A549 (cell line): ENCODE measurements around the gene STXBP6.

Experiments used
- EP300 ChIP-seq, 2 experiments: fragments of >200 bp; sonication (Bioruptor Twin); formaldehyde crosslinking; IDR thresholded peaks; 2 replicates in 1 of 2; 3 replicates in 1 of 2; pipeline ENCODE4 v1.6.1; 2016 to 2017
- HEYL ChIP-seq: fragments of 250-450 bp; sonication (Bioruptor Pico); IDR thresholded peaks from 2 replicates; pipeline ENCODE4 v1.8.0; 2021; ENCODE audit warnings: mild to moderate bottlenecking, moderate library complexity
- MYC ChIP-seq: IDR thresholded peaks from 2 replicates; pipeline ENCODE4 v1.6.1; 2012; ENCODE audit warnings: mild to moderate bottlenecking, inconsistent platforms, low read length, improper control_type of control experiment, borderline replicate concordance
- POLR2A ChIP-seq: IDR thresholded peaks from 2 replicates; pipeline ENCODE4 v1.6.1; 2012; ENCODE audit warnings: mild to moderate bottlenecking, low read length
- RFX5 ChIP-seq: fragments of 450-650 bp; IDR thresholded peaks from 2 replicates; pipeline ENCODE4 v1.7.1; 2014; ENCODE audit warnings: antibody characterized with exemption, mild to moderate bottlenecking, moderate library complexity
- TF ChIP-seq, protein P1 (sequence below): fragments of >200 bp; sonication (Bioruptor Twin); formaldehyde crosslinking; IDR thresholded peaks from 3 replicates; pipeline ENCODE4 v1.5.1; 2016
- TF ChIP-seq, protein P2 (sequence below): fragments of 450-650 bp; IDR thresholded peaks from 2 replicates; pipeline ENCODE4 v1.6.1; 2014; ENCODE audit warnings: antibody characterized with exemption
- TF ChIP-seq, protein P3 (sequence below): IDR thresholded peaks from 2 replicates; pipeline ENCODE4 v1.6.1; 2012; ENCODE audit warnings: low read depth, borderline replicate concordance
- TF ChIP-seq, protein P4 (sequence below): IDR thresholded peaks from 2 replicates; pipeline ENCODE4 v1.6.1; 2012
- TF ChIP-seq, protein P5 (sequence below): fragments of 150-350 bp; IDR thresholded peaks from 2 replicates; pipeline ENCODE4 v1.6.1; 2014; ENCODE audit warnings: low read depth, mild to moderate bottlenecking, low read length

DNA sequence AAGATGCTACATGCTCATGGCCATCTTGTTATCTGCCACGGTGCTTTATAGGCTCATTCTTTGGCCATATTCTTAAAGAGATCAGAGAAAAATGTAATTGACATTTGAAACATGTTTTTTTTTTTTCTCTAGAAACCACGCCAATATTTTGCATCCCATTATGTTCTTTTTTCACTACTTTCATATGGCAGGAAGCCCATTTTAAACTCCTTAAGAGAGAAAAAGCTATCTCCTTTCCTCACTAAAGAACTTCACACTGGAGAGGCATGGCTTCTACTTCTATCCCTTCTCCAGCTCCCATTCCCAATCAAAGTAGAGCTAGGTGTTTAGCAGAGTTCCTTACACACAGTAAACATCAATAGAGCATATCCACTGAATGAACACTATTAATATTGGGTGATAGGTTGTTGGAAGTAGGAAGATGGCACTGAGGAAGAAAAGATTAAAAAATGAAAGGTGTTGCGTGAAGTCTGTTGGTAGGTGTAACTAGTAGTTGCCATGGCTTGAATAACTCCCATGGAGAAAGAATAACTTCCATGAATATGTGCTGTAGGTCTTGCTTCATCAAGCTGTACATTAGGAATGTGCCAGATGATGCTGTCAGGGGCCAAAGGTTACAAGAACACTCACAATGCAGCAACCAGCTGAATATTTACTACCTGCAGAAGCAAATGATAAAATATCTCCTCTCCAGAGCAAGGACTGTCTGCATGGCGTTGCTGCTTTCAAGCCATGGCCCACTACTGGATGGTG, 178.8 kb downstream of the STXBP6 start:
- TF ChIP-seq, protein P1, sequence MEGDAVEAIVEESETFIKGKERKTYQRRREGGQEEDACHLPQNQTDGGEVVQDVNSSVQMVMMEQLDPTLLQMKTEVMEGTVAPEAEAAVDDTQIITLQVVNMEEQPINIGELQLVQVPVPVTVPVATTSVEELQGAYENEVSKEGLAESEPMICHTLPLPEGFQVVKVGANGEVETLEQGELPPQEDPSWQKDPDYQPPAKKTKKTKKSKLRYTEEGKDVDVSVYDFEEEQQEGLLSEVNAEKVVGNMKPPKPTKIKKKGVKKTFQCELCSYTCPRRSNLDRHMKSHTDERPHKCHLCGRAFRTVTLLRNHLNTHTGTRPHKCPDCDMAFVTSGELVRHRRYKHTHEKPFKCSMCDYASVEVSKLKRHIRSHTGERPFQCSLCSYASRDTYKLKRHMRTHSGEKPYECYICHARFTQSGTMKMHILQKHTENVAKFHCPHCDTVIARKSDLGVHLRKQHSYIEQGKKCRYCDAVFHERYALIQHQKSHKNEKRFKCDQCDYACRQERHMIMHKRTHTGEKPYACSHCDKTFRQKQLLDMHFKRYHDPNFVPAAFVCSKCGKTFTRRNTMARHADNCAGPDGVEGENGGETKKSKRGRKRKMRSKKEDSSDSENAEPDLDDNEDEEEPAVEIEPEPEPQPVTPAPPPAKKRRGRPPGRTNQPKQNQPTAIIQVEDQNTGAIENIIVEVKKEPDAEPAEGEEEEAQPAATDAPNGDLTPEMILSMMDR: no peak
- TF ChIP-seq MYC (no peak), RFX5 (no peak), POLR2A (no peak), EP300 (IDR thresholded peaks at IDR 0.05) (no peak), HEYL (CRISPR knock-in tag) (no peak)
- TF ChIP-seq, protein P2, sequence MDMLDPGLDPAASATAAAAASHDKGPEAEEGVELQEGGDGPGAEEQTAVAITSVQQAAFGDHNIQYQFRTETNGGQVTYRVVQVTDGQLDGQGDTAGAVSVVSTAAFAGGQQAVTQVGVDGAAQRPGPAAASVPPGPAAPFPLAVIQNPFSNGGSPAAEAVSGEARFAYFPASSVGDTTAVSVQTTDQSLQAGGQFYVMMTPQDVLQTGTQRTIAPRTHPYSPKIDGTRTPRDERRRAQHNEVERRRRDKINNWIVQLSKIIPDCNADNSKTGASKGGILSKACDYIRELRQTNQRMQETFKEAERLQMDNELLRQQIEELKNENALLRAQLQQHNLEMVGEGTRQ: no peak
- TF ChIP-seq, protein P3, sequence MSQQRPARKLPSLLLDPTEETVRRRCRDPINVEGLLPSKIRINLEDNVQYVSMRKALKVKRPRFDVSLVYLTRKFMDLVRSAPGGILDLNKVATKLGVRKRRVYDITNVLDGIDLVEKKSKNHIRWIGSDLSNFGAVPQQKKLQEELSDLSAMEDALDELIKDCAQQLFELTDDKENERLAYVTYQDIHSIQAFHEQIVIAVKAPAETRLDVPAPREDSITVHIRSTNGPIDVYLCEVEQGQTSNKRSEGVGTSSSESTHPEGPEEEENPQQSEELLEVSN: no peak
- TF ChIP-seq, protein P4, sequence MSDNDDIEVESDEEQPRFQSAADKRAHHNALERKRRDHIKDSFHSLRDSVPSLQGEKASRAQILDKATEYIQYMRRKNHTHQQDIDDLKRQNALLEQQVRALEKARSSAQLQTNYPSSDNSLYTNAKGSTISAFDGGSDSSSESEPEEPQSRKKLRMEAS: no peak
- TF ChIP-seq, protein P5, sequence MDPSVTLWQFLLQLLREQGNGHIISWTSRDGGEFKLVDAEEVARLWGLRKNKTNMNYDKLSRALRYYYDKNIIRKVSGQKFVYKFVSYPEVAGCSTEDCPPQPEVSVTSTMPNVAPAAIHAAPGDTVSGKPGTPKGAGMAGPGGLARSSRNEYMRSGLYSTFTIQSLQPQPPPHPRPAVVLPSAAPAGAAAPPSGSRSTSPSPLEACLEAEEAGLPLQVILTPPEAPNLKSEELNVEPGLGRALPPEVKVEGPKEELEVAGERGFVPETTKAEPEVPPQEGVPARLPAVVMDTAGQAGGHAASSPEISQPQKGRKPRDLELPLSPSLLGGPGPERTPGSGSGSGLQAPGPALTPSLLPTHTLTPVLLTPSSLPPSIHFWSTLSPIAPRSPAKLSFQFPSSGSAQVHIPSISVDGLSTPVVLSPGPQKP: no peak
